Muscle layer of duodenum (tissue), 2 donors: ENCODE data around the gene HOXA1.
A peak's percentile ranks its signal among the peaks of the same experiment; 100 is the strongest.

Source experiments
- H3K27ac ChIP-seq: one replicate; pipeline ENCODE4 v1.7.0; 2013; ENCODE audit warnings: mild to moderate bottlenecking, low read length
- H3K27me3 ChIP-seq: one replicate; pipeline ENCODE4 v1.7.0; 2013; ENCODE audit warnings: low read depth, mild to moderate bottlenecking, control low read depth, low read length
- H3K36me3 ChIP-seq, 2 donors: one replicate each; pipeline ENCODE4 v1.7.0; 2013; ENCODE audit warnings: low read length in 2 of 2, control low read depth in 1 of 2, mild to moderate bottlenecking in 1 of 2; ENCODE audit not compliant: insufficient read depth in 2 of 2, control insufficient read depth in 1 of 2
- H3K4me1 ChIP-seq, 2 donors: one replicate each; pipeline ENCODE4 v1.7.0; 2013; ENCODE audit warnings: low read length in 2 of 2, mild to moderate bottlenecking in 2 of 2, control low read depth in 1 of 2, moderate library complexity in 1 of 2; ENCODE audit not compliant: insufficient read depth in 2 of 2, control insufficient read depth in 1 of 2
- H3K4me3 ChIP-seq, 2 donors: one replicate each; pipeline ENCODE4 v1.7.0; 2013; ENCODE audit warnings: low read length in 2 of 2, low read depth in 1 of 2, mild to moderate bottlenecking in 1 of 2
- H3K9me3 ChIP-seq, 2 donors: one replicate each; pipeline ENCODE4 v1.7.0; 2013; ENCODE audit warnings: low read length in 2 of 2, control low read depth in 1 of 2, mild to moderate bottlenecking in 1 of 2; ENCODE audit not compliant: control insufficient read depth in 1 of 2
- donor health status: healthy.

Gene HOXA1

GRCh38 chr7:27129729-27130539, 34.1 kb upstream of the HOXA1 start:
- Histone ChIP-seq H3K36me3 (no peaks in the 10 kb centered on the region), H3K27ac (peak overlapping the region; percentile 77)

DNA sequence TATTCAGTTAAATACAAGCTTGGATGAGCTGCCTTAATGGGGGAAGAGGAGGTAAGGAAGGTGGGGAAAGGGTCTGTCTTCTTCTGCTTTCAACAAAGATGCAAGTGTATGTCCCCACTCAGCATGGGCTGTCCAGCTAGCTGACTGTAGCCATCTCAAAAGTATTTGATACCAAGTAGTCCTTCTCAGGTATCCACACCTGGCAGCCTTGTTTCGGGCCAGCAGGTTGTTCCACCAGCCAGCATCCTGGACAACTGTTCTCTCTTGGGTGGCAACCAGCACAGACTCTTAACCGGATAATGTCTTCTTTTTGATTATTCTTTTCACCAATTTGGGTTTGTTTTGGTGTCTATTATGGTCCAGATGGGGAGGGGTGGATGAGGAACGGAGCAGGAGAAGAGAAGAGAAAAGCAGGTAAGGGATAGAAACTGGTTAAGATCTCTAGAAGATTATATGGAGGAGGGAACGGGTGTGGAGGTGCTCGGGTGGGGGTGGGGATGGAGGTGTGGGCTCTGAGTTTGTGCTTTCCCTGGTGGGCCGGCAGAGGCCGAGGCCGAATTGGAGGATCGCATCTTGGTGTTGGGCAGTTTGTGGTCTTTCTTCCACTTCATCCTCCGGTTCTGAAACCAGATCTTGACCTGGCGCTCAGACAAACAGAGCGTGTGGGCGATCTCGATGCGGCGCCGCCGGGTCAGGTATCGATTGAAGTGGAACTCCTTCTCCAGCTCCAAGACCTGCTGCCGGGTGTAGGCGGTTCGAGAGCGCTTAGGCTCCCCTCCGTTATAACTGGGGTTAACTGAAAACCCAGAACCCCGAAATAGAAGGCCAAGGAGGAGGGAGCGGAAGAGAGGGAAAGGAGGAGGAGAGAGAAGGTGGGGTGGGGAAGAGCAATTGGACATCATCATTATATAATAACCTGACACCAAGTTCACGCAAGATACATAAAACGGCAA, 33.3 kb upstream of the HOXA1 start:
- Histone ChIP-seq H3K4me1 (peaks cover 27 to 47% of the 10 kb centered on the region in 2 donors), H3K27me3 (no peaks in the 10 kb centered on the region), H3K4me3 (peak overlapping the region; percentile 62 to 64), H3K9me3 (no peaks in the 10 kb centered on the region), H3K27ac (peak overlapping the region; percentile 77), H3K36me3 (no peaks in the 10 kb centered on the region)

More at GRCh38 chr7:27129729-27130539, 34.1 kb upstream of the HOXA1 start:
- peaks cover 26 to 56% of the 10 kb centered on the region in 2 donors for H3K4me1 ChIP-seq
- peak overlapping the region; percentile 62 to 64 for H3K4me3 ChIP-seq
- H3K27me3 ChIP-seq, result no peaks in the 10 kb centered on the region
- no peaks in the 10 kb centered on the region for H3K9me3 ChIP-seq

- Histone ChIP-seq H3K4me3 (peak overlapping the region; percentile 8 to 12), H3K36me3 (no peaks in the 10 kb centered on the region), H3K27me3 (no peaks in the 10 kb centered on the region), H3K9me3 (no peaks in the 10 kb centered on the region), H3K27ac (peak overlapping the region; percentile 77), H3K4me1 (peaks cover 22 to 40% of the 10 kb centered on the region in 2 donors)
Measured at GRCh38 chr7:27128034-27128433, 32.2 kb upstream of the HOXA1 start.

GRCh38 chr7:27126596-27127327, 31.0 kb upstream of the HOXA1 start:
- peak overlapping the region; percentile 7 to 16 for H3K4me3 ChIP-seq
- H3K27me3 ChIP-seq, result no peaks in the 10 kb centered on the region
- peaks cover 22 to 37% of the 10 kb centered on the region in 2 donors for H3K4me1 ChIP-seq
- no peaks in the 10 kb centered on the region for H3K36me3 ChIP-seq
- peak overlapping the region; percentile 89 for H3K27ac ChIP-seq
- no peaks in the 10 kb centered on the region for H3K9me3 ChIP-seq

GRCh38 chr7:27125986-27126394, 30.2 kb upstream of the HOXA1 start:
- no peaks in the 10 kb centered on the region for H3K27me3 ChIP-seq
- H3K36me3 ChIP-seq, result no peaks in the 10 kb centered on the region
- peak overlapping the region; percentile 89 for H3K27ac ChIP-seq
- peak overlapping the region in 1 of 2 donors; percentile 17 for H3K4me3 ChIP-seq
- H3K9me3 ChIP-seq, result no peaks in the 10 kb centered on the region
- H3K4me1 ChIP-seq, result peaks cover 17 to 34% of the 10 kb centered on the region in 2 donors

GRCh38 chr7:27124902-27125689, 29.3 kb upstream of the HOXA1 start:
- Histone ChIP-seq H3K4me1 (peaks cover 17 to 41% of the 10 kb centered on the region in 2 donors), H3K4me3 (peak overlapping the region in 1 of 2 donors; percentile 62)

DNA sequence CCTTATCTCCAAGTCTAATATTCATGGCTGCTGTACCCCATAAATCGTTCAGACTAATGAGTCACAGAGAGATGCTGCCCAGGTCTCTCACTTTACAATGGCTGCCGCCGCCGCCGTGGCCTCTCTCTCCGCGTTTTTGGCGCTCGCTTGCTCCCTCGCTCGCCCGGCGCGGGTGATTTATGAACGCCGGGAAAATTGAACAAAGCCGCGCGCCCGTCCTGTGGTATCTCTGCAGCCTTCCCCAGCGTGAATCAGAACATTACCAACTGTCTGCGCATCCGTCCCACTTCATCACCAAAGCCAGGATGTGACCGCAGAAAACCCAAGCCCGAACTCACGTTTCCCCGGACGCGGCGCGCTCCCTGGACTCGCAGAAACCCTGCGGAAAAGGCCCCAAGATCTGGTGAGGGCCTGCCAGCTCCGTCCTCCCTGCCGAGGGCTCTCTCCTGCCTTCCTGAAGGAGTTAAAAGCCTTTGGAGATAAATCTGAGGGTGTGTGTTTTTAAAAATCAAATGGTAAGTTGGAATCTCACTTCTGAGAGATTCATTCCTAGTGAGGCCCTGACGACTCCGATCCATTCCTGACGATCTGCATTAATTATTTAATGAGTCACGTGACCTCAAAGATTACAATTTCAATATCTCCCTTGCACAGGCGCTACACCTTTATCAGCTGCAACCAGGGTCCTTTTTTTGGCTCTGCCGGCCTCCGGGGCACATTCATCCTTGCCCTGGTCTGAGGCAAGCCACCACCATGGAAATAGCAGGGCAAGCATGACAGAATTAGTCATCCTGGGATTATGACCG, 28.5 kb upstream of the HOXA1 start:
- H3K27me3 ChIP-seq, result no peaks in the 10 kb centered on the region
- peak overlapping the region; percentile 89 for H3K27ac ChIP-seq
- H3K4me3 ChIP-seq, result peak overlapping the region; percentile 56 to 62
- no peaks in the 10 kb centered on the region for H3K36me3 ChIP-seq
- peaks cover 17 to 49% of the 10 kb centered on the region in 2 donors for H3K4me1 ChIP-seq
- H3K9me3 ChIP-seq, result no peaks in the 10 kb centered on the region

More at GRCh38 chr7:27124902-27125689, 29.3 kb upstream of the HOXA1 start:
- peak overlapping the region; percentile 89 for H3K27ac ChIP-seq
- no peaks in the 10 kb centered on the region for H3K36me3 ChIP-seq
- no peaks in the 10 kb centered on the region for H3K27me3 ChIP-seq
- H3K9me3 ChIP-seq, result no peaks in the 10 kb centered on the region

DNA sequence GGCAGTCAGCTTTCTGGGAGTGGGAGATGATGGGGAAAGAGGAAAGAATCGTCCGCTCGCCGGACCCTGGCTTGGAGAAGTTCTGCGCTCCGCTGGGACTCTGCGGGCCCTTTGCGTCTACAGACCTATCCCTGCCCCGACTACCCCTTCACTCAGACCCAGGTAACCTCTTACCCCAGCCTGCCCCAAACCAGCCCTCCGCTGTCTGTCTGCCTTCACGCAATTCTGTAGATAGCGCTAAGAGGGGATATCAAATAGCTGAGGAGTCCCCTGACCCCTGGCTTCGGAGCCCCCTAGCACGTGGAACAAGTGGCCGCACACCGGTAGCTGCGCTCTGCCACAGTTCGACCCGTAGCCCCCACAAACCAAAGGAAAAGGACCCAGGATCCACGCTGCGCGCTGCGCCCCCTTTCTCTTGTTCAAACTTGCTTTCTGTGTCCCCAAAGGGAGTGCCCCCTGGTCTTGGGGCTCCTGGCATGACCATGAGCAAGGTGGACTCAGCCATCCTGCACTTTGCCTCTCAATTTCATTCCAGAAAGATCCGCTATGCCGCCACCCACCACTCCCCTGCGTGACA, 27.8 kb upstream of the HOXA1 start:
- Histone ChIP-seq H3K36me3 (no peaks in the 10 kb centered on the region), H3K4me1 (peaks cover 21 to 50% of the 10 kb centered on the region in 2 donors), H3K4me3 (peak overlapping the region; percentile 56 to 62), H3K9me3 (no peaks in the 10 kb centered on the region), H3K27me3 (no peaks in the 10 kb centered on the region), H3K27ac (peak overlapping the region; percentile 89)

GRCh38 chr7:27123007-27123476, 27.2 kb upstream of the HOXA1 start:
- Histone ChIP-seq H3K4me1 (peaks cover 22 to 47% of the 10 kb centered on the region in 2 donors), H3K27ac (peak overlapping the region; percentile 89), H3K27me3 (no peaks in the 10 kb centered on the region), H3K36me3 (no peaks in the 10 kb centered on the region), H3K9me3 (no peaks in the 10 kb centered on the region), H3K4me3 (peak overlapping the region; percentile 56 to 62)
